Ishikawa (cell line): ENCODE data around the gene EXD2.
A peak's percentile ranks its signal among the peaks of the same experiment; 100 is the strongest.

ENCODE experiments used
- CEBPB ChIP-seq: IDR thresholded peaks from 2 replicates; pipeline ENCODE4 v1.6.1; 2012
- CREB1 ChIP-seq: IDR thresholded peaks from 2 replicates; pipeline ENCODE4 v1.6.1; 2012; ENCODE audit warnings: low read depth
- EGR1 ChIP-seq: IDR thresholded peaks from 2 replicates; pipeline ENCODE4 v1.6.1; 2012
- EP300 ChIP-seq: IDR thresholded peaks from 2 replicates; pipeline ENCODE4 v1.6.1; 2012; ENCODE audit warnings: borderline replicate concordance
- NFIC ChIP-seq: IDR thresholded peaks from 2 replicates; pipeline ENCODE4 v1.6.1; 2012
- RAD21 ChIP-seq: IDR thresholded peaks from 2 replicates; pipeline ENCODE4 v1.6.1; 2012; ENCODE audit warnings: low read depth
- TAF1 ChIP-seq: IDR thresholded peaks from 2 replicates; pipeline ENCODE4 v1.6.1; 2012; ENCODE audit warnings: low read depth, mild to moderate bottlenecking
- TCF12 ChIP-seq: IDR thresholded peaks from 2 replicates; pipeline ENCODE4 v1.6.1; 2012; ENCODE audit warnings: low read depth
- TEAD4 ChIP-seq: IDR thresholded peaks from 2 replicates; pipeline ENCODE4 v1.6.1; 2012
- YY1 ChIP-seq: IDR thresholded peaks from 2 replicates; pipeline ENCODE4 v1.6.1; 2012; ENCODE audit warnings: low read depth
- ZBTB7A ChIP-seq: IDR thresholded peaks from 2 replicates; pipeline ENCODE4 v1.6.1; 2012; ENCODE audit warnings: low read depth
- TF ChIP-seq, protein P1 (sequence below): IDR thresholded peaks from 2 replicates; pipeline ENCODE4 v1.6.1; 2012
- TF ChIP-seq, protein P2 (sequence below): IDR thresholded peaks from 2 replicates; pipeline ENCODE4 v1.6.1; 2012
- TF ChIP-seq, protein P3 (sequence below): IDR thresholded peaks from 2 replicates; pipeline ENCODE4 v1.6.1; 2012; ENCODE audit warnings: low read depth, mild to moderate bottlenecking

EXD2 gene

DNA sequence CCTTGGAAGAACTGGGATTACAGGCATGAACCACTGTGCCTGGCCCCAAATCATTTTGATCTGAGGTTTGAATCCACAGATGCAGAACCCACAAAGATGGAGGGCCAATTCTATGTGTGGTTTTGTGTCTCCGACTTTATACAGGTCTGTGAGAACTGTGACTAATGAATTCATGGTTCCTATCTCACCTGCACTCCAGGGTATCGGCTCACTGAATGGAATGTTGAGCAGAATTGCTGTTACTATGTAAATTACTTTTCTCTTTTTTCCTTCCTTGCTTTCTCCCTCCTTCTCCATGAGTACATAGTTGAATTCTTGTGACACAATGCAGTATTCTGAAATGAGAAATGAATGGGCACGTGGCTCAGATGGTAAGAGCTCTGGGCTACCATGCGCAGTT is 47.6 kb downstream of the EXD2 start:
- TF ChIP-seq EGR1 (no peak), TAF1 (no peak), RAD21 (no peak), TCF12 (no peak)
- TF ChIP-seq, protein P1, sequence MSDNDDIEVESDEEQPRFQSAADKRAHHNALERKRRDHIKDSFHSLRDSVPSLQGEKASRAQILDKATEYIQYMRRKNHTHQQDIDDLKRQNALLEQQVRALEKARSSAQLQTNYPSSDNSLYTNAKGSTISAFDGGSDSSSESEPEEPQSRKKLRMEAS = no peak
- TF ChIP-seq, protein P2, sequence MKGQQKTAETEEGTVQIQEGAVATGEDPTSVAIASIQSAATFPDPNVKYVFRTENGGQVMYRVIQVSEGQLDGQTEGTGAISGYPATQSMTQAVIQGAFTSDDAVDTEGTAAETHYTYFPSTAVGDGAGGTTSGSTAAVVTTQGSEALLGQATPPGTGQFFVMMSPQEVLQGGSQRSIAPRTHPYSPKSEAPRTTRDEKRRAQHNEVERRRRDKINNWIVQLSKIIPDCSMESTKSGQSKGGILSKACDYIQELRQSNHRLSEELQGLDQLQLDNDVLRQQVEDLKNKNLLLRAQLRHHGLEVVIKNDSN = no peak
- TF ChIP-seq, protein P3, sequence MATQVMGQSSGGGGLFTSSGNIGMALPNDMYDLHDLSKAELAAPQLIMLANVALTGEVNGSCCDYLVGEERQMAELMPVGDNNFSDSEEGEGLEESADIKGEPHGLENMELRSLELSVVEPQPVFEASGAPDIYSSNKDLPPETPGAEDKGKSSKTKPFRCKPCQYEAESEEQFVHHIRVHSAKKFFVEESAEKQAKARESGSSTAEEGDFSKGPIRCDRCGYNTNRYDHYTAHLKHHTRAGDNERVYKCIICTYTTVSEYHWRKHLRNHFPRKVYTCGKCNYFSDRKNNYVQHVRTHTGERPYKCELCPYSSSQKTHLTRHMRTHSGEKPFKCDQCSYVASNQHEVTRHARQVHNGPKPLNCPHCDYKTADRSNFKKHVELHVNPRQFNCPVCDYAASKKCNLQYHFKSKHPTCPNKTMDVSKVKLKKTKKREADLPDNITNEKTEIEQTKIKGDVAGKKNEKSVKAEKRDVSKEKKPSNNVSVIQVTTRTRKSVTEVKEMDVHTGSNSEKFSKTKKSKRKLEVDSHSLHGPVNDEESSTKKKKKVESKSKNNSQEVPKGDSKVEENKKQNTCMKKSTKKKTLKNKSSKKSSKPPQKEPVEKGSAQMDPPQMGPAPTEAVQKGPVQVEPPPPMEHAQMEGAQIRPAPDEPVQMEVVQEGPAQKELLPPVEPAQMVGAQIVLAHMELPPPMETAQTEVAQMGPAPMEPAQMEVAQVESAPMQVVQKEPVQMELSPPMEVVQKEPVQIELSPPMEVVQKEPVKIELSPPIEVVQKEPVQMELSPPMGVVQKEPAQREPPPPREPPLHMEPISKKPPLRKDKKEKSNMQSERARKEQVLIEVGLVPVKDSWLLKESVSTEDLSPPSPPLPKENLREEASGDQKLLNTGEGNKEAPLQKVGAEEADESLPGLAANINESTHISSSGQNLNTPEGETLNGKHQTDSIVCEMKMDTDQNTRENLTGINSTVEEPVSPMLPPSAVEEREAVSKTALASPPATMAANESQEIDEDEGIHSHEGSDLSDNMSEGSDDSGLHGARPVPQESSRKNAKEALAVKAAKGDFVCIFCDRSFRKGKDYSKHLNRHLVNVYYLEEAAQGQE = no peak

DNA sequence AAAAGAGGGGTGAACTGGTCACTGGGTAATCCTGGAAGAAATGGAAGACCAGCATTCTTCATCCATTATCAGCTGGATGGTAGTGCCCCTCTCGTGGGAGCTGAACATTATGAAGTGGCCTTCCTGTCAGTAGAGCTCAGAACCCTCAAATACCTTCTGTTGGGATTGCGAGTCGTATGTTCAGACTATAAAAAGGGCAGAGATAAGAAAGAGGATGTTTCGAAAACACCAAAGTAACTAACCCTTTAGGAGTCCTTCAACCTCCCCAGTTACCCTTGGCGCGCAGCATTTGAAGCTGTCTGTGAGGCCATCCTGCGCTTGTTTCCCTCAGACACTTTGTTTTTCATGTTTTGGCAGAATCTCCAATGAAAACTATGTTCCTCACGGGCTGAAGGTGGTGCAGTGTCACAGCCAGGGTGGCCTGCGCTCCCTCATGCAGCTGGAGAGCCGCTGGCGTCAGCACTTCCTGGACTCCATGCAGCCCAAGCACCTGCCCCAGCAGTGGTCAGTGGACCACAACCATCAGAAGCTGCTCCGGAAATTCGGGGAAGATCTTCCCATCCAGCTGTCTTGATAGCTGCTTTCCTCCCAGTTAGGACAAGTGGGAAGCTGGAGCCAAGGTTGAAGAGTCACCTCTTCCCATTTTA is 49.4 kb downstream of the EXD2 start:
- TF ChIP-seq NFIC = no peak
- TF ChIP-seq, protein P3 = no peak
- no peak for TF ChIP-seq TEAD4
- no peak for TF ChIP-seq RAD21

DNA sequence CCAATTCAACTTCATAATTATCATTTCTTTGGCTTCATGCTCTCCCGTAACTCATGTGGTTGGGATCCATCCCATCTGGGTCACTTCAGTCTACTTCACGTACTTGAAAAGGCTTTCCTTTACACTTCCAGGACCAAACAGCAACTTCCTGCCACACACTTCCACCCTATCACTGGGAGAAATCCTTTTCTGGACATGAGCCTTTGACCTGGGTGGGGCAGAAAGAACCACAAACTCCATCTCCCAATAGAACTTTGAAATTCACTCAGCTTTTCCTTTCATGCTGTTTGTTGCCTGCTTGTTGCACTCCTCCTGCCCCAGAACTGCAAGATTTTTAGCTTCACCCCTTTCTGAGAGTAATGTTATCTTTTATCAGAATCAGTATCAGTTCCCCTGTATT is 50.3 kb downstream of the EXD2 start:
- TF ChIP-seq ZBTB7A (no peak), NFIC (no peak), TAF1 (no peak), EP300 (no peak), CREB1 (no peak), CEBPB (no peak), EGR1 (no peak), TCF12 (no peak), YY1 (no peak), RAD21 (no peak), TEAD4 (no peak)
- TF ChIP-seq, protein P1 = no peak
- TF ChIP-seq, protein P3 = no peak
- TF ChIP-seq, protein P2 = no peak

DNA sequence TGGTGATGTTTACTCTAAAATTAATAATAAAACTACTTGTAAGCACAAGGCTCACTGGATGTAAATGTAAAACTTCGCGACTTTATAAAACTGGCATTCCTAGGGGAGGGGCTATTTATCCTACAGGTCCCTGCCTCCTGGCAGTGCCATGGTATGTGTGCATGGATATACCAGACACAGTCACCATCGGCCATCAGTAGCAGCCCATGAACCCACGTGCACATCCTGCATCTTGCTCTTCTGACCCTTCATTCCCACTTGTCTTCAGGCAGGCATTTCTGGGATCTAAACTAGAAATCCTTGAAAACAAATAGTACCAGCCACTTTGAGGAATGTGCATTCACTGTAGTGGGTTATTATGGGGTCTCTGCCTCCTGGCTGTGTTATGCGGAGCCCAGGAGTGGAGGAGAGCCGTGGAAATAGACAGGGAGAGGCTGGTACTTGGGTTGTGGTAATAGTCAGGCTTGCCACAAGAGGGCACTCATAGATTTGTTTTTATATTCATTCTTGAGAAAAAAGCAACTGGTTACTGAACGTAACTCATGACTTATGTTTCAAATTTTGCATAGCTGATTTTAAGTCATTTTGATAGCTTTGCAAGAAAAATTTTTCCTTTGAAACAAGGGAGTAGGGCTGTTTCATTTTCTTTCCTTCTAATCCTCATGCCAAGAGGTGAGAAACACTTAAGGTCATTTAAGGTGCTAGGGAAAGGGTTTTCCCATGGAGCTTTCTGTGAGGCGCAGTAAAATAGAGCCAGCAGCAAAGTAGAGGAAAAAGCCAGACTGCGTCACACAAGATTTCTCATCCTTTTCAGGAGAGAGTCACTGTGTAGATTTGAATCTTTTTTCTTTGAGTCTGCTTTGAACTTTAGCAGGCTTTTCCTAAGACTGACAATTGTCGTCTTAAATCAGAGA is 51.3 kb downstream of the EXD2 start:
- TF ChIP-seq CEBPB (no peak), YY1 (no peak), CREB1 (no peak), NFIC (no peak), EP300 (no peak), RAD21 (peak; percentile 76), TAF1 (no peak), ZBTB7A (no peak)
